ENCODE results near the gene PROS1.

GRCh38 chr3:93991631-93992030, 17.9 kb upstream of the PROS1 start:
- TF ChIP-seq, protein P1, sequence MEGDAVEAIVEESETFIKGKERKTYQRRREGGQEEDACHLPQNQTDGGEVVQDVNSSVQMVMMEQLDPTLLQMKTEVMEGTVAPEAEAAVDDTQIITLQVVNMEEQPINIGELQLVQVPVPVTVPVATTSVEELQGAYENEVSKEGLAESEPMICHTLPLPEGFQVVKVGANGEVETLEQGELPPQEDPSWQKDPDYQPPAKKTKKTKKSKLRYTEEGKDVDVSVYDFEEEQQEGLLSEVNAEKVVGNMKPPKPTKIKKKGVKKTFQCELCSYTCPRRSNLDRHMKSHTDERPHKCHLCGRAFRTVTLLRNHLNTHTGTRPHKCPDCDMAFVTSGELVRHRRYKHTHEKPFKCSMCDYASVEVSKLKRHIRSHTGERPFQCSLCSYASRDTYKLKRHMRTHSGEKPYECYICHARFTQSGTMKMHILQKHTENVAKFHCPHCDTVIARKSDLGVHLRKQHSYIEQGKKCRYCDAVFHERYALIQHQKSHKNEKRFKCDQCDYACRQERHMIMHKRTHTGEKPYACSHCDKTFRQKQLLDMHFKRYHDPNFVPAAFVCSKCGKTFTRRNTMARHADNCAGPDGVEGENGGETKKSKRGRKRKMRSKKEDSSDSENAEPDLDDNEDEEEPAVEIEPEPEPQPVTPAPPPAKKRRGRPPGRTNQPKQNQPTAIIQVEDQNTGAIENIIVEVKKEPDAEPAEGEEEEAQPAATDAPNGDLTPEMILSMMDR (IDR thresholded peaks at IDR 0.05) = no peak
- no peak for TF ChIP-seq ZFX (IDR thresholded peaks at IDR 0.05; ENCODE audit: borderline replicate concordance)

Measured in 22Rv1 (cell line).